Hepatocyte (in vitro differentiated cells): ENCODE results near the gene CLCF1.

Experiments used
- CTCF ChIP-seq: fragments of 200-600 bp; sonication (generic); IDR thresholded peaks from 2 replicates; pipeline ENCODE4 v1.5.1; 2016; ENCODE audit warnings: antibody characterized with exemption, mild to moderate bottlenecking; ENCODE audit not compliant: poor library complexity
- EZH2 ChIP-seq: fragments of 200-600 bp; sonication (generic); IDR thresholded peaks from 2 replicates; pipeline ENCODE4 v1.6.1; 2016; ENCODE audit warnings: antibody characterized with exemption, mild to moderate bottlenecking, borderline replicate concordance
- EZH2phosphoT487 ChIP-seq: fragments of 200-600 bp; sonication (generic); IDR thresholded peaks from one replicate; pipeline ENCODE4 v1.6.1; 2018; ENCODE audit warnings: antibody characterized with exemption, mild to moderate bottlenecking, low read depth, moderate library complexity; ENCODE audit not compliant: unreplicated experiment, severe bottlenecking

- TF ChIP-seq CTCF = no peak
- TF ChIP-seq EZH2 = no peak
- TF ChIP-seq EZH2phosphoT487 = no peak
Observed at GRCh38 chr11:67320691-67321090, 52.7 kb downstream of the CLCF1 start.
